Smooth muscle cell (in vitro differentiated cells): ENCODE data around the gene SLC6A11. TPM values are rescaled to one million over a fixed set of nuclear protein-coding genes. Genes with fewer than 3 reads are reported as not detected.

Experiments used
- DNase-seq: peaks from one replicate; lab custom pipeline; 2025; ENCODE audit not compliant: unreplicated experiment; lab: John Stamatoyannopoulos, UW
- H2AFZ ChIP-seq: fragments of 200-600 bp; sonication (generic); 2 replicates; pipeline ENCODE4 v1.6.0; 2016; ENCODE audit warnings: antibody characterized with exemption, low read depth, mild to moderate bottlenecking
- H3F3A ChIP-seq: fragments of 200-600 bp; sonication (generic); 2 replicates; pipeline ENCODE4 v1.6.0; 2017; ENCODE audit warnings: antibody characterized with exemption, low read depth
- H3K27ac ChIP-seq: fragments of 200-600 bp; sonication (generic); 2 replicates; pipeline ENCODE4 v1.5.1; 2016; ENCODE audit warnings: low read depth, mild to moderate bottlenecking
- H3K27me3 ChIP-seq: fragments of 200-600 bp; sonication (generic); 2 replicates; pipeline ENCODE4 v1.6.1; 2016; ENCODE audit warnings: low read depth, mild to moderate bottlenecking
- H3K36me3 ChIP-seq: fragments of 200-600 bp; sonication (generic); 2 replicates; pipeline ENCODE4 v1.5.1; 2016; ENCODE audit warnings: low read depth
- H3K4me1 ChIP-seq: fragments of 200-600 bp; sonication (generic); 2 replicates; pipeline ENCODE4 v1.5.1; 2016; ENCODE audit warnings: low read depth
- H3K4me2 ChIP-seq: fragments of 200-600 bp; sonication (generic); 2 replicates; pipeline ENCODE4 v1.6.0; 2016; ENCODE audit warnings: mild to moderate bottlenecking
- H3K4me3 ChIP-seq: fragments of 200-600 bp; sonication (generic); 2 replicates; pipeline ENCODE4 v1.5.1; 2016; ENCODE audit warnings: mild to moderate bottlenecking
- H3K79me2 ChIP-seq: fragments of 200-600 bp; sonication (generic); 2 replicates; pipeline ENCODE4 v1.6.0; 2016; ENCODE audit warnings: low read depth, mild to moderate bottlenecking
- H3K9ac ChIP-seq: fragments of 200-600 bp; sonication (generic); 2 replicates; pipeline ENCODE4 v1.6.0; 2016; ENCODE audit warnings: low read depth
- H3K9me3 ChIP-seq: fragments of 200-600 bp; sonication (generic); replicated peaks from 2 replicates; pipeline ENCODE4 v1.5.1; 2016; ENCODE audit warnings: low read depth
- H4K20me1 ChIP-seq: fragments of 200-600 bp; sonication (generic); 2 replicates; pipeline ENCODE4 v1.6.0; 2016; ENCODE audit warnings: low read depth
- CTCF ChIP-seq: fragments of 200-600 bp; sonication (generic); IDR thresholded peaks from 2 replicates; pipeline ENCODE4 v1.5.1; 2017; ENCODE audit warnings: borderline replicate concordance, mild to moderate bottlenecking, antibody characterized with exemption; ENCODE audit not compliant: insufficient read depth, poor library complexity, severe bottlenecking
- WGBS: methylation state at CpG from one replicate; pipeline ENCODE4 v1.1.7; 2016; ENCODE audit warnings: low lambda C conversion rate; 5-methylcytosine and 5-hydroxymethylcytosine counted together
- polyA plus RNA-seq: library from polyadenylated mRNA; unstranded; fragments of >200 nt; fragmentation: Nextera tagmentation; extraction: Ambion mirVana; gene quantifications from 2 replicates; pipeline ENCODE4 v1.2.1, GENCODE V29; 2016
- total RNA-seq: library from RNA; depleted of rRNA; stranded (reverse); fragments of >200 nt; gene quantifications from 2 replicates; pipeline ENCODE4 v1.2.3, GENCODE V29; 2014

The SLC6A11 gene
- total and polyA plus RNA-seq, 2 experiments from 2014 or later: not detected

- no peak overlapping the region for H2AFZ ChIP-seq
- H3F3A ChIP-seq: no peaks in the 10 kb centered on the region
- no peaks in the 10 kb centered on the region for H3K9me3 ChIP-seq
- no peaks in the 10 kb centered on the region for H3K4me1 ChIP-seq
- DNase-seq: no peak
- H4K20me1 ChIP-seq: no peaks in the 10 kb centered on the region
- no peak overlapping the region for H3K4me3 ChIP-seq
- no peak overlapping the region for H3K4me2 ChIP-seq
- peaks cover 15% of the 10 kb centered on the region for H3K27me3 ChIP-seq
- H3K36me3 ChIP-seq: no peaks in the 10 kb centered on the region
- H3K27ac ChIP-seq: no peak overlapping the region
- WGBS: 91% methylated on average over 17 of the region's 17 CpGs
- TF ChIP-seq CTCF: no peak
- no peaks in the 10 kb centered on the region for H3K79me2 ChIP-seq
- no peak overlapping the region for H3K9ac ChIP-seq
These were observed 142.1 kb downstream of the SLC6A11 start for GRCh38 chr3:10957976-10958749.

- peaks cover 8% of the 10 kb centered on the region for H3K27me3 ChIP-seq
- H3K27ac ChIP-seq: no peak overlapping the region
- no peaks in the 10 kb centered on the region for H3K4me1 ChIP-seq
- no peaks in the 10 kb centered on the region for H3F3A ChIP-seq
- WGBS: 77% methylated on average over 6 of the region's 6 CpGs
- DNase-seq: no peak
- no peak for TF ChIP-seq CTCF
- H3K4me3 ChIP-seq: no peak overlapping the region
- H2AFZ ChIP-seq: no peak overlapping the region
- no peaks in the 10 kb centered on the region for H3K79me2 ChIP-seq
- H3K9ac ChIP-seq: no peak overlapping the region
- H3K36me3 ChIP-seq: no peaks in the 10 kb centered on the region
- H4K20me1 ChIP-seq: no peaks in the 10 kb centered on the region
- no peaks in the 10 kb centered on the region for H3K9me3 ChIP-seq
- no peak overlapping the region for H3K4me2 ChIP-seq
These were observed 144.2 kb downstream of the SLC6A11 start for GRCh38 chr3:10960255-10960654.

- H3K36me3 ChIP-seq: no peaks in the 10 kb centered on the region
- H3K4me1 ChIP-seq: no peaks in the 10 kb centered on the region
- no peaks in the 10 kb centered on the region for H3K79me2 ChIP-seq
- no peak overlapping the region for H3K9ac ChIP-seq
- no peak overlapping the region for H2AFZ ChIP-seq
- no peak for DNase-seq
- TF ChIP-seq CTCF: no peak
- H3K27me3 ChIP-seq: peaks cover 11% of the 10 kb centered on the region
- WGBS: 85% methylated on average over 2 of the region's 2 CpGs
- no peaks in the 10 kb centered on the region for H3F3A ChIP-seq
- H4K20me1 ChIP-seq: no peaks in the 10 kb centered on the region
- H3K4me3 ChIP-seq: no peak overlapping the region
- no peak overlapping the region for H3K4me2 ChIP-seq
- H3K9me3 ChIP-seq: no peaks in the 10 kb centered on the region
- H3K27ac ChIP-seq: no peak overlapping the region
These were observed 145.9 kb downstream of the SLC6A11 start for GRCh38 chr3:10961921-10962320.

GRCh38 chr3:10962481-10963036, 146.5 kb downstream of the SLC6A11 start:
- H3K4me3 ChIP-seq: no peak overlapping the region
- H2AFZ ChIP-seq: no peak overlapping the region

More at GRCh38 chr3:10962481-10963036, 146.5 kb downstream of the SLC6A11 start:
- no peaks in the 10 kb centered on the region for H3K4me1 ChIP-seq
- no peaks in the 10 kb centered on the region for H4K20me1 ChIP-seq
- H3K4me2 ChIP-seq: no peak overlapping the region
- no peaks in the 10 kb centered on the region for H3K79me2 ChIP-seq
- H3K9ac ChIP-seq: no peak overlapping the region
- H3K36me3 ChIP-seq: no peaks in the 10 kb centered on the region
- WGBS: 82% methylated on average over 5 of the region's 5 CpGs
- H3K27ac ChIP-seq: no peak overlapping the region
- no peaks in the 10 kb centered on the region for H3K9me3 ChIP-seq
- no peak for DNase-seq
- no peak for TF ChIP-seq CTCF
- H3K27me3 ChIP-seq: peaks cover 11% of the 10 kb centered on the region
- no peaks in the 10 kb centered on the region for H3F3A ChIP-seq
